Measurements from ENCODE around the gene HDGF. TPM values are rescaled to one million over a fixed set of nuclear protein-coding genes. Genes with fewer than 3 reads are reported as not detected.

HDGF gene
- total and polyA plus RNA-seq, 9 of the 15 experiments (the other 6 are each of a cell fraction or from before 2014, with no cell fraction given) = 38.8 to 601 (median 400) TPM

DNA sequence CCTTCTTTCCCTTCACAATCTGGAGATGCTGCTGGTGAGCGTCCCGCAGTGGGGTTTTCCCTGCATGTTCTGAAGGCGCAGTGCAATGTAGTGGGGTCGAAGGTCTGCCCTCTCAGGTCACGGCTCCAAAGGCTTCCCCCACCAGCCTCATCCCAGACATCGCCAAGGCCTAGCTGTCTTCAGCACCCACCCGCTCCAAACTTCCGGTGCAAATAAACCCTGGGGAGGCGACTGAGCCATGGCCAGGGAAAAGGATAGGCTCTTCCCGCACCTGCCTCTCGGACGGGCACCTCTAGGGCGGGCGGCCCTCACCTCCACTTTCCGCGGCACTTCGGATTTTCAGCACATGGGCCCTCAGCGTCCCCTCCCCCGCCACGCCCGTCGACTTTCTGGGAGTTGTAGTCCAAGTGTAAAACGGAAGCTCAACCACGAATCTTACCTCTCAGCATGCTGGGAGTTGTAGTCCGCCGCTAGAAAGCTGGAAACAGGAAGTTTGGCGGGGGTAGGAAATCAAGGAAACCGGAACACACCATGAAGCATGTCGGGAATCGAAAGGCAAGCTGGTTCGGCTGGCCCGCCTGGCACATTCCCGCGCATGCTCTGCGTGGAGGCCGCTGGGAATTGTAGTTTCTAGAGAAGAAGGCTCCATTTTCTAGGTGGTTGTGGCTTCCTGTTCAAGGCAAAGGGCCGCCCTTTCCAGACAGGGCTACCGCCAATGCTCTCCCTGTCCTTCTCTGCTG lies 10.6 kb downstream of the HDGF start, which contains the start of gene MRPL24 (continued):
- TF ChIP-seq ZBTB11 (CRISPR knock-in tag; IDR thresholded peaks at IDR 0.05) (peak; percentile 89 to 98 (median 94)), PATZ1 (CRISPR knock-in tag; IDR thresholded peaks at IDR 0.05; ENCODE audit: borderline replicate concordance) (no peak), CCNT2 (IDR thresholded peaks at IDR 0.05; ENCODE audit: borderline replicate concordance, extremely low read depth, insufficient read length, low read depth, low read length) (no peak), SMAD2 (IDR thresholded peaks at IDR 0.05; ENCODE audit: low read depth, low read length) (no peak), ZNF212 (CRISPR knock-in tag; IDR thresholded peaks at IDR 0.05) (no peak), RNF2 (IDR thresholded peaks at IDR 0.05) (peak; percentile 82), POLR2G (IDR thresholded peaks at IDR 0.05; ENCODE audit: low read depth, low read length) (peak; percentile 89), PML (IDR thresholded peaks at IDR 0.05; ENCODE audit: low read length) (peak; percentile 63; the same call in 1 of the 2 replicates), RBFOX2 (IDR thresholded peaks at IDR 0.05; ENCODE audit: low read depth, low read length) (peak; percentile 88), NFIC (IDR thresholded peaks at IDR 0.05) (0 out of 2 replicates have a peak, but pooled peaks have one; percentile 23), ZNF146 (CRISPR knock-in tag; IDR thresholded peaks at IDR 0.05; ENCODE audit: unreplicated experiment) (no peak), GATAD2B (IDR thresholded peaks at IDR 0.05; ENCODE audit: borderline replicate concordance) (no peak)
- TF ChIP-seq, protein P1, sequence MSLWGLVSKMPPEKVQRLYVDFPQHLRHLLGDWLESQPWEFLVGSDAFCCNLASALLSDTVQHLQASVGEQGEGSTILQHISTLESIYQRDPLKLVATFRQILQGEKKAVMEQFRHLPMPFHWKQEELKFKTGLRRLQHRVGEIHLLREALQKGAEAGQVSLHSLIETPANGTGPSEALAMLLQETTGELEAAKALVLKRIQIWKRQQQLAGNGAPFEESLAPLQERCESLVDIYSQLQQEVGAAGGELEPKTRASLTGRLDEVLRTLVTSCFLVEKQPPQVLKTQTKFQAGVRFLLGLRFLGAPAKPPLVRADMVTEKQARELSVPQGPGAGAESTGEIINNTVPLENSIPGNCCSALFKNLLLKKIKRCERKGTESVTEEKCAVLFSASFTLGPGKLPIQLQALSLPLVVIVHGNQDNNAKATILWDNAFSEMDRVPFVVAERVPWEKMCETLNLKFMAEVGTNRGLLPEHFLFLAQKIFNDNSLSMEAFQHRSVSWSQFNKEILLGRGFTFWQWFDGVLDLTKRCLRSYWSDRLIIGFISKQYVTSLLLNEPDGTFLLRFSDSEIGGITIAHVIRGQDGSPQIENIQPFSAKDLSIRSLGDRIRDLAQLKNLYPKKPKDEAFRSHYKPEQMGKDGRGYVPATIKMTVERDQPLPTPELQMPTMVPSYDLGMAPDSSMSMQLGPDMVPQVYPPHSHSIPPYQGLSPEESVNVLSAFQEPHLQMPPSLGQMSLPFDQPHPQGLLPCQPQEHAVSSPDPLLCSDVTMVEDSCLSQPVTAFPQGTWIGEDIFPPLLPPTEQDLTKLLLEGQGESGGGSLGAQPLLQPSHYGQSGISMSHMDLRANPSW (CRISPR knock-in tag; IDR thresholded peaks at IDR 0.05) = no peak
- TF ChIP-seq, protein P2, sequence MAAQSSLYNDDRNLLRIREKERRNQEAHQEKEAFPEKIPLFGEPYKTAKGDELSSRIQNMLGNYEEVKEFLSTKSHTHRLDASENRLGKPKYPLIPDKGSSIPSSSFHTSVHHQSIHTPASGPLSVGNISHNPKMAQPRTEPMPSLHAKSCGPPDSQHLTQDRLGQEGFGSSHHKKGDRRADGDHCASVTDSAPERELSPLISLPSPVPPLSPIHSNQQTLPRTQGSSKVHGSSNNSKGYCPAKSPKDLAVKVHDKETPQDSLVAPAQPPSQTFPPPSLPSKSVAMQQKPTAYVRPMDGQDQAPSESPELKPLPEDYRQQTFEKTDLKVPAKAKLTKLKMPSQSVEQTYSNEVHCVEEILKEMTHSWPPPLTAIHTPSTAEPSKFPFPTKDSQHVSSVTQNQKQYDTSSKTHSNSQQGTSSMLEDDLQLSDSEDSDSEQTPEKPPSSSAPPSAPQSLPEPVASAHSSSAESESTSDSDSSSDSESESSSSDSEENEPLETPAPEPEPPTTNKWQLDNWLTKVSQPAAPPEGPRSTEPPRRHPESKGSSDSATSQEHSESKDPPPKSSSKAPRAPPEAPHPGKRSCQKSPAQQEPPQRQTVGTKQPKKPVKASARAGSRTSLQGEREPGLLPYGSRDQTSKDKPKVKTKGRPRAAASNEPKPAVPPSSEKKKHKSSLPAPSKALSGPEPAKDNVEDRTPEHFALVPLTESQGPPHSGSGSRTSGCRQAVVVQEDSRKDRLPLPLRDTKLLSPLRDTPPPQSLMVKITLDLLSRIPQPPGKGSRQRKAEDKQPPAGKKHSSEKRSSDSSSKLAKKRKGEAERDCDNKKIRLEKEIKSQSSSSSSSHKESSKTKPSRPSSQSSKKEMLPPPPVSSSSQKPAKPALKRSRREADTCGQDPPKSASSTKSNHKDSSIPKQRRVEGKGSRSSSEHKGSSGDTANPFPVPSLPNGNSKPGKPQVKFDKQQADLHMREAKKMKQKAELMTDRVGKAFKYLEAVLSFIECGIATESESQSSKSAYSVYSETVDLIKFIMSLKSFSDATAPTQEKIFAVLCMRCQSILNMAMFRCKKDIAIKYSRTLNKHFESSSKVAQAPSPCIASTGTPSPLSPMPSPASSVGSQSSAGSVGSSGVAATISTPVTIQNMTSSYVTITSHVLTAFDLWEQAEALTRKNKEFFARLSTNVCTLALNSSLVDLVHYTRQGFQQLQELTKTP (IDR thresholded peaks at IDR 0.05; ENCODE audit: low read depth in 1 of 2, partially characterized antibody in 2 of 2) = peak in 1 of 2 experiments; percentile 99

Measured in K562 (cell line).